CD14-positive monocyte (primary cell): ENCODE results near the gene FNDC10. TPM values are rescaled to one million over a fixed set of nuclear protein-coding genes. Genes with fewer than 3 reads are reported as not detected.

Experiments
- DNase-seq, 3 donors: peaks; one replicate each; pipeline ENCODE4 v3.0.0-alpha.2; 2011 to 2022
- H2AFZ ChIP-seq: 2 replicates; pipeline ENCODE4 v1.6.0; 2012; ENCODE audit warnings: mild to moderate bottlenecking, low read depth, low read length, inconsistent platforms; ENCODE audit not compliant: insufficient read depth, poor library complexity, severe bottlenecking
- H3K27ac ChIP-seq, 2 donors: 1 replicate in 1 of 2; 2 replicates in 1 of 2; pipeline ENCODE4 v1.5.1; 2012 to 2013; ENCODE audit warnings: low read length in 2 of 2, control low read depth in 1 of 2, inconsistent platforms in 1 of 2, low read depth in 1 of 2, mild to moderate bottlenecking in 1 of 2
- H3K27me3 ChIP-seq, 2 donors: one replicate each; pipeline versions ENCODE4 v1.6.0 to v1.6.1; 2011 to 2013; ENCODE audit warnings: low read length in 2 of 2; ENCODE audit not compliant: control insufficient read depth in 2 of 2, insufficient read depth in 2 of 2
- H3K36me3 ChIP-seq, 2 donors: replicated peaks in 1 of 2; 1 replicate in 1 of 2; 2 replicates in 1 of 2; pipeline versions ENCODE4 v1.5.1 to v1.6.1; 2012 to 2013; ENCODE audit warnings: low read length in 2 of 2, control low read depth in 1 of 2, inconsistent platforms in 1 of 2, mild to moderate bottlenecking in 1 of 2; ENCODE audit not compliant: insufficient read depth in 2 of 2, control insufficient read depth in 1 of 2
- H3K4me1 ChIP-seq, 2 donors: 1 replicate in 1 of 2; 2 replicates in 1 of 2; pipeline versions ENCODE4 v1.5.1 to v1.6.1; 2012 to 2013; ENCODE audit warnings: low read length in 2 of 2, control low read depth in 1 of 2, inconsistent platforms in 1 of 2, mild to moderate bottlenecking in 1 of 2, moderate library complexity in 1 of 2; ENCODE audit not compliant: insufficient read depth in 2 of 2, control insufficient read depth in 1 of 2
- H3K4me2 ChIP-seq: replicated peaks from 2 replicates; pipeline ENCODE3; 2012; ENCODE audit warnings: low read length, moderate library complexity, mild to moderate bottlenecking; ENCODE audit not compliant: poor library complexity, severe bottlenecking; ENCODE audit errors: extremely low read depth
- H3K4me3 ChIP-seq, 3 experiments: fragments of 200-600 bp in 1 of 3; sonication (generic) in 1 of 3; replicated peaks in 1 of 3; 1 replicate in 2 of 3; 2 replicates in 1 of 3; pipeline ENCODE4 v1.5.1; 2011 to 2013; ENCODE audit warnings: low read length in 3 of 3, mild to moderate bottlenecking in 3 of 3, control low read depth in 2 of 3, low read depth in 2 of 3, inconsistent platforms in 1 of 3, moderate library complexity in 1 of 3
- H3K79me2 ChIP-seq: 2 replicates; pipeline ENCODE4 v1.6.0; 2012; ENCODE audit warnings: mild to moderate bottlenecking, control low read depth, inconsistent platforms, low read length, moderate library complexity; ENCODE audit not compliant: insufficient read depth
- H3K9ac ChIP-seq: 2 replicates; pipeline ENCODE4 v1.6.0; 2017; ENCODE audit warnings: low read length, mild to moderate bottlenecking; ENCODE audit not compliant: insufficient read depth, poor library complexity, severe bottlenecking
- H3K9me3 ChIP-seq, 2 donors: replicated peaks in 1 of 2; 1 replicate in 1 of 2; 2 replicates in 1 of 2; pipeline versions ENCODE4 v1.5.1 to v1.6.1; 2012 to 2013; ENCODE audit warnings: low read length in 2 of 2, control low read depth in 1 of 2; ENCODE audit not compliant: control insufficient read depth in 1 of 2, insufficient read depth in 1 of 2
- H4K20me1 ChIP-seq: 2 replicates; pipeline ENCODE4 v1.6.0; 2012; ENCODE audit warnings: mild to moderate bottlenecking, low read length, control low read depth, moderate library complexity; ENCODE audit not compliant: insufficient read depth
- H3K27ac Mint-ChIP-seq, 7 donors: one replicate each; pipeline ENCODE4 v1.8.0; 2020; ENCODE audit warnings: mild to moderate bottlenecking in 7 of 7, mixed read lengths in 7 of 7, moderate library complexity in 6 of 7, inconsistent platforms in 2 of 7
- H3K27me3 Mint-ChIP-seq, 3 donors: one replicate each; pipeline ENCODE4 v1.8.0; 2021 to 2022; ENCODE audit warnings: low read depth in 3 of 3, mild to moderate bottlenecking in 3 of 3, mixed read lengths in 3 of 3, moderate library complexity in 3 of 3, inconsistent platforms in 1 of 3
- H3K36me3 Mint-ChIP-seq, 2 donors: one replicate each; pipeline ENCODE4 v1.8.0; 2020; ENCODE audit warnings: mixed read lengths in 2 of 2, inconsistent platforms in 1 of 2, mild to moderate bottlenecking in 1 of 2
- H3K4me1 Mint-ChIP-seq: one replicate; pipeline ENCODE4 v1.8.0; 2020; ENCODE audit warnings: mild to moderate bottlenecking, mixed read lengths
- H3K4me3 Mint-ChIP-seq, 2 donors: one replicate each; pipeline ENCODE4 v1.8.0; 2020; ENCODE audit warnings: mild to moderate bottlenecking in 2 of 2, mixed read lengths in 2 of 2, moderate library complexity in 1 of 2
- H3K9me3 Mint-ChIP-seq, 7 donors: one replicate each; pipeline ENCODE4 v1.8.0; 2020 to 2022; ENCODE audit warnings: mixed read lengths in 7 of 7, mild to moderate bottlenecking in 6 of 7, moderate library complexity in 6 of 7, inconsistent platforms in 2 of 7
- WGBS: methylation state at CpG from one replicate; pipeline ENCODE4 v1.1.5; 2013; ENCODE audit warnings: missing lambda C conversion rate; ENCODE audit not compliant: insufficient coverage; 5-methylcytosine and 5-hydroxymethylcytosine counted together
- intact Hi-C, 2 donors: fragments of 100-400 bp; cut with micrococcal nuclease; formaldehyde crosslinking; loops; one replicate each; pipeline versions ENCODE4 v1.15.0 to v1.15.1; 2023
- polyA plus RNA-seq, 3 donors: library from polyadenylated mRNA; depleted of rRNA in 1 of 3; unstranded in 2 of 3; stranded (reverse) in 1 of 3; fragments of 300-500 nt in 2 of 3; fragments of >200 nt in 1 of 3; fragmentation: Illumina TruSeq in 2 of 3; gene quantifications; 1 replicate in 2 of 3; 2 replicates in 1 of 3; pipeline ENCODE4 v1.2.3, GENCODE V29; 2012 to 2021
- TF ChIP-seq, protein P1 (sequence below): fragments of 200-600 bp; IDR thresholded peaks from one replicate; pipeline ENCODE4 v1.8.0; 2022; ENCODE audit warnings: antibody characterized with exemption, mild to moderate bottlenecking

The FNDC10 gene
- polyA plus RNA-seq, 3 donors, result 0.46 to 3.4 (median 1.5) TPM

DNA sequence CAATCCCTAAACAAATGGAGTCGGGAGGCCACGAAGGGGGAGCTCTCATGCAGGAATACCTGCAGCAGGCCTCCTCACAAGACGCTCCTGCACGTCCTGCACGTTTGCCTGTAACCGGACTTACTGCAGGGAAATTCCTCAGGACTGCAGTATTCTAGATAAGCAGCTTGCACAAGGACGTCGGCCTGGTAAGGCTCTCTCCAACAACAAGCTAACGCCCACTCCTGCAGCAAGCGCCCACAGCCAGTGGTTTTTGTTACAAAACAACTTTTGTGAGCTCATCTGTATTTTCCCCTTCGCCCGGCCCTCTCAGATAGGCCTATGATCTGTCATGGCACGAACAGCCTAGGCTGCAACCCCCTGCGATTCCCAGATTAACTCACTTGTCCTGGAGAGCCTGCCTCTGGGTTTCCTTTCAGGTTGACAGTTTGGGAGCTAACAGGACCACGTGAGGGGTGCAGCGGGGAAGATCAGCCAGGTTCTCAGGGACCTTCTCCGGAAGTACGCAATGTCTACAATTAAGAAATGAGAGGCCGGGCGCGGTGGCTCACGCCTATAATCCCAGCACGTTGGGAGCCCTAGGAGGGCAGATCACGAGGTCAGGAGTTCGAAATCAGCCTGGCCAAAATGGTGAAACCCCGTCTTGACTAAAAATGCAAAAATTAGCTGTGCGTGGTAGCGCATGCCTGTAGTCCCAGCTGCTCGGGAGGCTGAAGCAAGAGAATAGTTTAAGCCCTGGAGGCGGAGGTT is 14.4 kb upstream of the FNDC10 start:
- peak; percentile 84 to 92 (median 86) for DNase-seq
- WGBS, result 12% methylated on average over 29 of the region's 30 CpGs
- Histone ChIP-seq H3K4me2 (peak overlapping the region; percentile 91), H3K36me3 (peaks cover 0 to 5% of the 10 kb centered on the region in 2 donors), H4K20me1 (peaks cover 12% of the 10 kb centered on the region), H3K4me1 (peaks cover 26 to 33% of the 10 kb centered on the region in 2 donors), H3K9me3 (no peaks in the 10 kb centered on the region), H3K9ac (peak overlapping the region; percentile 100), H3K27ac (peak overlapping the region; percentile 98), H3K27me3 (no peaks in the 10 kb centered on the region), H3K4me3 (peak overlapping the region; percentile 87 to 92 (median 89)), H3K79me2 (peaks cover 22% of the 10 kb centered on the region), H2AFZ (peak overlapping the region; percentile 45)
- H3K4me1 Mint-ChIP-seq, result peaks cover 31% of the 10 kb centered on the region
- H3K9me3 Mint-ChIP-seq, result no peaks in the 10 kb centered on the region
- TF ChIP-seq, protein P1, sequence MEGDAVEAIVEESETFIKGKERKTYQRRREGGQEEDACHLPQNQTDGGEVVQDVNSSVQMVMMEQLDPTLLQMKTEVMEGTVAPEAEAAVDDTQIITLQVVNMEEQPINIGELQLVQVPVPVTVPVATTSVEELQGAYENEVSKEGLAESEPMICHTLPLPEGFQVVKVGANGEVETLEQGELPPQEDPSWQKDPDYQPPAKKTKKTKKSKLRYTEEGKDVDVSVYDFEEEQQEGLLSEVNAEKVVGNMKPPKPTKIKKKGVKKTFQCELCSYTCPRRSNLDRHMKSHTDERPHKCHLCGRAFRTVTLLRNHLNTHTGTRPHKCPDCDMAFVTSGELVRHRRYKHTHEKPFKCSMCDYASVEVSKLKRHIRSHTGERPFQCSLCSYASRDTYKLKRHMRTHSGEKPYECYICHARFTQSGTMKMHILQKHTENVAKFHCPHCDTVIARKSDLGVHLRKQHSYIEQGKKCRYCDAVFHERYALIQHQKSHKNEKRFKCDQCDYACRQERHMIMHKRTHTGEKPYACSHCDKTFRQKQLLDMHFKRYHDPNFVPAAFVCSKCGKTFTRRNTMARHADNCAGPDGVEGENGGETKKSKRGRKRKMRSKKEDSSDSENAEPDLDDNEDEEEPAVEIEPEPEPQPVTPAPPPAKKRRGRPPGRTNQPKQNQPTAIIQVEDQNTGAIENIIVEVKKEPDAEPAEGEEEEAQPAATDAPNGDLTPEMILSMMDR, result no peak
- H3K4me3 Mint-ChIP-seq, result peak overlapping the region; percentile 90 to 94
- intact Hi-C loops, result loop anchor here (2.0 kb wide), 1 partner anchor 40 kb away; the partner anchor contains the start of gene SSU72 (in 2 of the 2)
- H3K27ac Mint-ChIP-seq, result peak overlapping the region; percentile 95 to 98 (median 98)
- peaks cover 0 to 5% (median 0%) of the 10 kb centered on the region in 3 donors for H3K27me3 Mint-ChIP-seq
- H3K36me3 Mint-ChIP-seq, result peaks cover 10 to 14% of the 10 kb centered on the region in 2 donors

DNA sequence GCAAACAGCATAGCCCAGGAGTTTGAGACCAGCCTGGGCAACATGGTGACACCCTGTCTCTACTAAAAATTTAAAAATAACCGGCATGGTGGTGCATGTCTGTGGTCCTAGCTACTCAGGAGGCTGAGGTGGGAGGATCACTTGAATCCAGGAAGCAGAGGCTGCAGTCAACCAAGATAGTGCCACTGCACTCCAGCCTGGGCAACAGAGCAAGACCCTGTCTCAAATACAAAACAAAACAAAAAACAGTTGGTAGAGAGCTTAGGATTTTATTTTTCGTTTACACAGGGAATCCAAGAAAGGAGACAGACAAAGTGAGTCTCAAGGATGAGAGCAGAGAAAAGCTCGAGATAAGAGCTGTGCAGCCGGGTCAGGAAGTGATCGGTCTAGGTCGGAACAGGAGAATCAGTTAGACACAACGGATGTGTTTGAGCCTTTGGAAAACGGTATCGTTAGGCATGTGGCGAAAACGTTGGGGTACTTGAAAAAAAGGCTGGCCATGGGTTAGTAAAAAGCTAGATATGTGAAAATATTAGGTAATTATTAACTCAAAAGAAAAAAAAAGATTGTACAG is 13.7 kb upstream of the FNDC10 start:
- peaks cover 22% of the 10 kb centered on the region for H3K79me2 ChIP-seq
- no peaks in the 10 kb centered on the region for H3K9me3 Mint-ChIP-seq
- H3K27me3 Mint-ChIP-seq, result peaks cover 0 to 5% (median 0%) of the 10 kb centered on the region in 3 donors
- peaks cover 10% of the 10 kb centered on the region in 2 donors for H3K36me3 Mint-ChIP-seq
- no peaks in the 10 kb centered on the region for H3K27me3 ChIP-seq
- peak overlapping the region; percentile 100 for H3K9ac ChIP-seq
- H3K4me2 ChIP-seq, result peak overlapping the region; percentile 91
- 85% methylated on average over 6 of the region's 11 CpGs for WGBS
- H3K9me3 ChIP-seq, result no peaks in the 10 kb centered on the region
- H3K4me3 ChIP-seq, result peak overlapping the region in 2 of 3 experiments; percentile 87 to 92
- peaks cover 0 to 4% of the 10 kb centered on the region in 2 donors for H3K36me3 ChIP-seq
- no peak overlapping the region for H2AFZ ChIP-seq
- peaks cover 12% of the 10 kb centered on the region for H4K20me1 ChIP-seq
- peaks cover 26 to 33% of the 10 kb centered on the region in 2 donors for H3K4me1 ChIP-seq
- peaks cover 31% of the 10 kb centered on the region for H3K4me1 Mint-ChIP-seq
- TF ChIP-seq, protein P1, result no peak
- H3K27ac ChIP-seq, result peak overlapping the region; percentile 98
- H3K27ac Mint-ChIP-seq, result peak overlapping the region; percentile 59 to 98 (median 97)
- no peak for DNase-seq
- peak overlapping the region; percentile 90 to 94 for H3K4me3 Mint-ChIP-seq
- intact Hi-C loops, result loop anchor here (2.0 kb wide), 1 partner anchor 39 kb away; the partner anchor contains the start of gene SSU72 (in 2 of the 2)
